ENCODE results near the gene BLVRA.

GRCh38 chr7:43790006-43790405, 31.5 kb downstream of the BLVRA start:
- TF ChIP-seq, protein P1, sequence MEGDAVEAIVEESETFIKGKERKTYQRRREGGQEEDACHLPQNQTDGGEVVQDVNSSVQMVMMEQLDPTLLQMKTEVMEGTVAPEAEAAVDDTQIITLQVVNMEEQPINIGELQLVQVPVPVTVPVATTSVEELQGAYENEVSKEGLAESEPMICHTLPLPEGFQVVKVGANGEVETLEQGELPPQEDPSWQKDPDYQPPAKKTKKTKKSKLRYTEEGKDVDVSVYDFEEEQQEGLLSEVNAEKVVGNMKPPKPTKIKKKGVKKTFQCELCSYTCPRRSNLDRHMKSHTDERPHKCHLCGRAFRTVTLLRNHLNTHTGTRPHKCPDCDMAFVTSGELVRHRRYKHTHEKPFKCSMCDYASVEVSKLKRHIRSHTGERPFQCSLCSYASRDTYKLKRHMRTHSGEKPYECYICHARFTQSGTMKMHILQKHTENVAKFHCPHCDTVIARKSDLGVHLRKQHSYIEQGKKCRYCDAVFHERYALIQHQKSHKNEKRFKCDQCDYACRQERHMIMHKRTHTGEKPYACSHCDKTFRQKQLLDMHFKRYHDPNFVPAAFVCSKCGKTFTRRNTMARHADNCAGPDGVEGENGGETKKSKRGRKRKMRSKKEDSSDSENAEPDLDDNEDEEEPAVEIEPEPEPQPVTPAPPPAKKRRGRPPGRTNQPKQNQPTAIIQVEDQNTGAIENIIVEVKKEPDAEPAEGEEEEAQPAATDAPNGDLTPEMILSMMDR (IDR thresholded peaks at IDR 0.05), result no peak
- TF ChIP-seq POLR2A (IDR thresholded peaks at IDR 0.05), result no peak
